ENCODE data around the gene HAS3. TPM values are rescaled to one million over a fixed set of nuclear protein-coding genes. Genes with fewer than 3 reads are reported as not detected.

HAS3 gene
- total RNA-seq, 1 experiment from 2014 or later, result 100 TPM

DNA sequence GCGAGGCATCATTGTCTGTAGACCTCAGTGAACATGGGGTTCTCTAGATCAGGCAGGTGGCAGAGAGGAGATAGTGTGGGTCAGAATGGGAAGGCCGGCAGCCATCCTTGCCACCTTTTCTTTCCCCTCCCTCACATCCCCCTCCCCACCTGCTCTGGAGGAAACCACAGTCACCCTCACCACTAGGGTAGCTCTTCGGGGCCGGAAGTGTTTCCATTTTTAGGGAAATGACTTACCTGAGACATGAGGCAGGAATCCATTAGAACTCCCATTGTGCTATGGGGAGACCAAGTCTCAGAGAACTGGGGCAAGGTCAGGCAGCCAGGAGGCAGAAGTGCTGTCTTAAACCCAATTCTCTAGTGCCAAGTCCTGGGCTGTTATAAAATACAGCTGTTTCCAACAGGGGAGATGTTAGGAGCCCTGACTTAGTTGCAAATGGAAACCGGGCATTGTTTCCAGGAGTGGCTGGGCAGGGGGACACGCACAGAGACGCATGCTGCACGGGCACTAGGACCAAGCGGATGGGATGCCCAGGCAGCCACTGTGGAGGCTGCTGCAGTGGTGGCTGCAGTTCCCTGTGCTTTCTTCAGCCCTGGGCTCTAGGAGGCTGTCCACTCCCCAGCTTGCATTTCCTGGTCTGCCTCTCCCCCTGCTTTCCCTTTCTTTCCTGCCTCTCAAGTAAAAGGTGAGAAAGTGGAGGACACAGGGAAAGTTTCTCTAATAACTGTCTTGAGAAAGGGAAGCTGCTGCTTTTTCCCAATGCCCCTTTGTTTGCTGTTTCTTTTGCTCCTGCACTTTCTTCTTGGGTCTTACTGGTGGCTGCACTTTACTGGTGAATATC is 2.8 kb downstream of the HAS3 start:
- Histone ChIP-seq H3K9ac (ENCODE audit: extremely low read depth, insufficient read length, low read length) (peak overlapping the region; percentile 10), H2BK120ac (ENCODE audit: low read depth, low read length, poor library complexity, severe bottlenecking) (no peak overlapping the region), H3K79me2 (ENCODE audit: insufficient read depth, low read length) (peaks cover 8% of the 10 kb centered on the region; the same call in 1 of the 2 replicates), H3K23ac (ENCODE audit: insufficient read length, low read depth, low read length) (no peak overlapping the region), H3K4me2 (ENCODE audit: insufficient read depth, insufficient read length, low read length) (peak overlapping the region; percentile 71), H4K5ac (ENCODE audit: insufficient read length, low read depth, low read length) (no peak overlapping the region), H3K4ac (ENCODE audit: low read depth, low read length) (no peak overlapping the region), H3K27ac (ENCODE audit: insufficient read length, low read depth, low read length) (peak overlapping the region; percentile 6), H3K79me1 (ENCODE audit: insufficient read depth, low read depth, low read length, poor library complexity, severe bottlenecking) (no peaks in the 10 kb centered on the region), H4K91ac (ENCODE audit: insufficient read length, low read depth, low read length) (no peak overlapping the region), H3K23me2 (ENCODE audit: insufficient read length, low read depth, low read length, poor library complexity, severe bottlenecking) (peaks cover 19% of the 10 kb centered on the region), H2AK5ac (ENCODE audit: insufficient read length, low read length) (no peak overlapping the region), H2BK20ac (ENCODE audit: low read depth, low read length, poor library complexity, severe bottlenecking) (no peak overlapping the region), H2BK12ac (ENCODE audit: insufficient read length, low read depth, low read length) (no peak overlapping the region), H2BK5ac (ENCODE audit: insufficient read length, low read length) (no peak overlapping the region), H3K27me3 (ENCODE audit: insufficient read depth, low read length) (no peaks in the 10 kb centered on the region), H3K4me1 (ENCODE audit: insufficient read depth, low read length) (peaks cover 7% of the 10 kb centered on the region; the same call in 1 of the 2 replicates), H3K9me3 (ENCODE audit: control insufficient read depth, low read depth, low read length) (no peaks in the 10 kb centered on the region), H4K20me1 (ENCODE audit: control insufficient read depth, insufficient read depth, insufficient read length) (no peaks in the 10 kb centered on the region), H3K18ac (ENCODE audit: insufficient read length, low read depth, low read length) (peak overlapping the region; percentile 12), H2BK15ac (ENCODE audit: low read depth, low read length) (no peak overlapping the region), H3K14ac (ENCODE audit: insufficient read depth, low read length) (no peak overlapping the region; the same call in 1 of the 2 replicates), H3K56ac (ENCODE audit: insufficient read length, low read depth, low read length) (no peak overlapping the region), H4K8ac (replicated peaks; ENCODE audit: insufficient read length, low read depth, low read length) (no peak overlapping the region), H2AFZ (ENCODE audit: low read length) (no peak overlapping the region), H3T11ph (ENCODE audit: low read length) (no peak overlapping the region)
- Mint-ChIP-seq H3K9me3 (peaks cover 0 to 3% of the 10 kb centered on the region in 2 experiments; a peak in 2 of 5 replicates), H3K27ac (peak overlapping the region; percentile 61 to 75 (median 62); a peak in 6 of 7 replicates), H3K4me3 (peak overlapping the region; percentile 86 to 94), H3K4me1 (peaks cover 32 to 39% of the 10 kb centered on the region in 2 experiments), H3K27me3 (ENCODE audit: low read depth) (peaks cover 6% of the 10 kb centered on the region; the same call in 1 of the 2 replicates), H3K36me3 (ENCODE audit: insufficient read depth in 1 of 3, low read depth in 3 of 3) (peaks cover 26 to 45% (median 37%) of the 10 kb centered on the region in 3 experiments)
- DNase-seq, result peak; percentile 67
- no CpG with 5 or more reads among the region's 9 CpGs for WGBS (ENCODE audit: extremely low coverage, insufficient read length, low lambda C conversion rate)
- TF ChIP-seq, protein P1, sequence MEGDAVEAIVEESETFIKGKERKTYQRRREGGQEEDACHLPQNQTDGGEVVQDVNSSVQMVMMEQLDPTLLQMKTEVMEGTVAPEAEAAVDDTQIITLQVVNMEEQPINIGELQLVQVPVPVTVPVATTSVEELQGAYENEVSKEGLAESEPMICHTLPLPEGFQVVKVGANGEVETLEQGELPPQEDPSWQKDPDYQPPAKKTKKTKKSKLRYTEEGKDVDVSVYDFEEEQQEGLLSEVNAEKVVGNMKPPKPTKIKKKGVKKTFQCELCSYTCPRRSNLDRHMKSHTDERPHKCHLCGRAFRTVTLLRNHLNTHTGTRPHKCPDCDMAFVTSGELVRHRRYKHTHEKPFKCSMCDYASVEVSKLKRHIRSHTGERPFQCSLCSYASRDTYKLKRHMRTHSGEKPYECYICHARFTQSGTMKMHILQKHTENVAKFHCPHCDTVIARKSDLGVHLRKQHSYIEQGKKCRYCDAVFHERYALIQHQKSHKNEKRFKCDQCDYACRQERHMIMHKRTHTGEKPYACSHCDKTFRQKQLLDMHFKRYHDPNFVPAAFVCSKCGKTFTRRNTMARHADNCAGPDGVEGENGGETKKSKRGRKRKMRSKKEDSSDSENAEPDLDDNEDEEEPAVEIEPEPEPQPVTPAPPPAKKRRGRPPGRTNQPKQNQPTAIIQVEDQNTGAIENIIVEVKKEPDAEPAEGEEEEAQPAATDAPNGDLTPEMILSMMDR (conservative IDR thresholded peaks at IDR 0.05), result peak; percentile 11; the same call in 1 of the 3 replicates

Data from H9 (cell line).